ENCODE data around the gene LMLN. TPM values are rescaled to one million over a fixed set of nuclear protein-coding genes. Genes with fewer than 3 reads are reported as not detected.

Gene LMLN
- total and polyA plus RNA-seq, 2 of the 13 experiments (the other 11 are each of a cell fraction or from before 2014, with no cell fraction given) = 1.2 to 1.8 TPM

- CTCF ChIA-PET (ENCODE audit: low intra/inter-chr PET ratio, low total read pairs) = no interaction called here
- Histone ChIP-seq H3K27ac (ENCODE audit: extremely low read length, insufficient read depth, low read length) (no peak overlapping the region), H3K4me1 (ENCODE audit: insufficient read depth, low read length) (no peaks in the 10 kb centered on the region), H3K9ac (ENCODE audit: insufficient read depth, low read depth, low read length) (no peak overlapping the region), H2AFZ (ENCODE audit: low read length) (no peak overlapping the region), H3K27me3 (ENCODE audit: control insufficient read depth in 1 of 2, insufficient read depth in 2 of 2, low read length in 2 of 2) (peaks cover 0 to 7% of the 10 kb centered on the region in 2 experiments; a peak in 2 of 5 replicates), H3K79me2 (ENCODE audit: insufficient read depth, low read length) (no peaks in the 10 kb centered on the region), H3K4me3 (replicated peaks in 1 of 3; ENCODE audit: insufficient read depth in 1 of 3, low read depth in 2 of 3, low read length in 3 of 3) (no peak overlapping the region), H3K9me3 (ENCODE audit: low read length) (no peaks in the 10 kb centered on the region), H3K4me2 (ENCODE audit: low read depth, low read length) (no peak overlapping the region), H4K20me1 (ENCODE audit: insufficient read depth, low read length) (no peaks in the 10 kb centered on the region), H3K36me3 (replicated peaks in 1 of 2; ENCODE audit: control insufficient read depth in 1 of 2, insufficient read depth in 2 of 2, low read length in 2 of 2) (no peaks in the 10 kb centered on the region)
- in situ Hi-C loops (cut with HindIII; ENCODE audit: extremely low pct_ligation_motif_present, low pct_unique_long_range_greater_than_20kb) = no loop called here
- FAIRE-seq (no peak), DNase-seq (ENCODE audit: low spot score) (no peak), ATAC-seq (no peak)
- TF ChIP-seq, protein P1, sequence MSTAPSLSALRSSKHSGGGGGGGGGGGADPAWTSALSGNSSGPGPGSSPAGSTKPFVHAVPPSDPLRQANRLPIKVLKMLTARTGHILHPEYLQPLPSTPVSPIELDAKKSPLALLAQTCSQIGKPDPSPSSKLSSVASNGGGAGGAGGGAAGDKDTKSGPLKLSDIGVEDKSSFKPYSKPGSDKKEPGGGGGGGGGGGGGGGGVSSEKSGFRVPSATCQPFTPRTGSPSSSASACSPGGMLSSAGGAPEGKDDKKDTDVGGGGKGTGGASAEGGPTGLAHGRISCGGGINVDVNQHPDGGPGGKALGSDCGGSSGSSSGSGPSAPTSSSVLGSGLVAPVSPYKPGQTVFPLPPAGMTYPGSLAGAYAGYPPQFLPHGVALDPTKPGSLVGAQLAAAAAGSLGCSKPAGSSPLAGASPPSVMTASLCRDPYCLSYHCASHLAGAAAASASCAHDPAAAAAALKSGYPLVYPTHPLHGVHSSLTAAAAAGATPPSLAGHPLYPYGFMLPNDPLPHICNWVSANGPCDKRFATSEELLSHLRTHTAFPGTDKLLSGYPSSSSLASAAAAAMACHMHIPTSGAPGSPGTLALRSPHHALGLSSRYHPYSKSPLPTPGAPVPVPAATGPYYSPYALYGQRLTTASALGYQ (CRISPR knock-in tag; IDR thresholded peaks at IDR 0.05) = no peak
- TF ChIP-seq SMARCC2 (IDR thresholded peaks at IDR 0.05) = no peak
- no peak for TF ChIP-seq ZNF629 (CRISPR knock-in tag; conservative IDR thresholded peaks at IDR 0.05)
- TF ChIP-seq ZBTB38 (CRISPR knock-in tag; IDR thresholded peaks at IDR 0.05) = no peak
- TF ChIP-seq, protein P2, sequence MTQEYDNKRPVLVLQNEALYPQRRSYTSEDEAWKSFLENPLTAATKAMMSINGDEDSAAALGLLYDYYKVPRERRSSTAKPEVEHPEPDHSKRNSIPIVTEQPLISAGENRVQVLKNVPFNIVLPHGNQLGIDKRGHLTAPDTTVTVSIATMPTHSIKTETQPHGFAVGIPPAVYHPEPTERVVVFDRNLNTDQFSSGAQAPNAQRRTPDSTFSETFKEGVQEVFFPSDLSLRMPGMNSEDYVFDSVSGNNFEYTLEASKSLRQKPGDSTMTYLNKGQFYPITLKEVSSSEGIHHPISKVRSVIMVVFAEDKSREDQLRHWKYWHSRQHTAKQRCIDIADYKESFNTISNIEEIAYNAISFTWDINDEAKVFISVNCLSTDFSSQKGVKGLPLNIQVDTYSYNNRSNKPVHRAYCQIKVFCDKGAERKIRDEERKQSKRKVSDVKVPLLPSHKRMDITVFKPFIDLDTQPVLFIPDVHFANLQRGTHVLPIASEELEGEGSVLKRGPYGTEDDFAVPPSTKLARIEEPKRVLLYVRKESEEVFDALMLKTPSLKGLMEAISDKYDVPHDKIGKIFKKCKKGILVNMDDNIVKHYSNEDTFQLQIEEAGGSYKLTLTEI (CRISPR knock-in tag; conservative IDR thresholded peaks at IDR 0.05) = no peak
- TF ChIP-seq DNMT3B (CRISPR knock-in tag; conservative IDR thresholded peaks at IDR 0.05) = no peak
- TF ChIP-seq ERF (CRISPR knock-in tag; IDR thresholded peaks at IDR 0.05) = no peak
- TF ChIP-seq, protein P3, sequence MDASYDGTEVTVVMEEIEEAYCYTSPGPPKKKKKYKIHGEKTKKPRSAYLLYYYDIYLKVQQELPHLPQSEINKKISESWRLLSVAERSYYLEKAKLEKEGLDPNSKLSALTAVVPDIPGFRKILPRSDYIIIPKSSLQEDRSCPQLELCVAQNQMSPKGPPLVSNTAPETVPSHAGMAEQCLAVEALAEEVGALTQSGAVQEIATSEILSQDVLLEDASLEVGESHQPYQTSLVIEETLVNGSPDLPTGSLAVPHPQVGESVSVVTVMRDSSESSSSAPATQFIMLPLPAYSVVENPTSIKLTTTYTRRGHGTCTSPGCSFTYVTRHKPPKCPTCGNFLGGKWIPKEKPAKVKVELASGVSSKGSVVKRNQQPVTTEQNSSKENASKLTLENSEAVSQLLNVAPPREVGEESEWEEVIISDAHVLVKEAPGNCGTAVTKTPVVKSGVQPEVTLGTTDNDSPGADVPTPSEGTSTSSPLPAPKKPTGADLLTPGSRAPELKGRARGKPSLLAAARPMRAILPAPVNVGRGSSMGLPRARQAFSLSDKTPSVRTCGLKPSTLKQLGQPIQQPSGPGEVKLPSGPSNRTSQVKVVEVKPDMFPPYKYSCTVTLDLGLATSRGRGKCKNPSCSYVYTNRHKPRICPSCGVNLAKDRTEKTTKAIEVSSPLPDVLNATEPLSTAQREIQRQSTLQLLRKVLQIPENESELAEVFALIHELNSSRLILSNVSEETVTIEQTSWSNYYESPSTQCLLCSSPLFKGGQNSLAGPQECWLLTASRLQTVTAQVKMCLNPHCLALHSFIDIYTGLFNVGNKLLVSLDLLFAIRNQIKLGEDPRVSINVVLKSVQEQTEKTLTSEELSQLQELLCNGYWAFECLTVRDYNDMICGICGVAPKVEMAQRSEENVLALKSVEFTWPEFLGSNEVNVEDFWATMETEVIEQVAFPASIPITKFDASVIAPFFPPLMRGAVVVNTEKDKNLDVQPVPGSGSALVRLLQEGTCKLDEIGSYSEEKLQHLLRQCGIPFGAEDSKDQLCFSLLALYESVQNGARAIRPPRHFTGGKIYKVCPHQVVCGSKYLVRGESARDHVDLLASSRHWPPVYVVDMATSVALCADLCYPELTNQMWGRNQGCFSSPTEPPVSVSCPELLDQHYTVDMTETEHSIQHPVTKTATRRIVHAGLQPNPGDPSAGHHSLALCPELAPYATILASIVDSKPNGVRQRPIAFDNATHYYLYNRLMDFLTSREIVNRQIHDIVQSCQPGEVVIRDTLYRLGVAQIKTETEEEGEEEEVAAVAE (CRISPR knock-in tag; IDR thresholded peaks at IDR 0.05; ENCODE audit: borderline replicate concordance) = no peak
- no peak for TF ChIP-seq ZNF333 (CRISPR knock-in tag; IDR thresholded peaks at IDR 0.05; ENCODE audit: borderline replicate concordance)
- TF ChIP-seq KDM2A (CRISPR knock-in tag; IDR thresholded peaks at IDR 0.05; ENCODE audit: borderline replicate concordance, low read depth) = no peak
- TF ChIP-seq PBX2 (CRISPR knock-in tag; IDR thresholded peaks at IDR 0.05) = no peak
- TF ChIP-seq YEATS4 (CRISPR knock-in tag; IDR thresholded peaks at IDR 0.05; ENCODE audit: borderline replicate concordance) = no peak
- TF ChIP-seq ZNF577 (CRISPR knock-in tag; IDR thresholded peaks at IDR 0.05; ENCODE audit: borderline replicate concordance, low read depth) = no peak
- TF ChIP-seq JUND (CRISPR knock-in tag; IDR thresholded peaks at IDR 0.05) = no peak
- TF ChIP-seq NR2F6 (IDR thresholded peaks at IDR 0.05) = no peak
- TF ChIP-seq NR2F6 (CRISPR knock-in tag; IDR thresholded peaks at IDR 0.05) = no peak
- no peak for TF ChIP-seq NFYC (CRISPR knock-in tag; IDR thresholded peaks at IDR 0.05)
- no TSS peak for BruUV-seq (replicated peaks)
- POLR2A ChIA-PET = no interaction called here
- intact Hi-C loops (cut with micrococcal nuclease; ENCODE audit: unreplicated experiment) = loop anchor here (10.0 kb wide), 1 partner anchor 166 kb away; no protein-coding TSS in a partner anchor
- WGBS (ENCODE audit: low lambda C conversion rate) = 57% methylated on average over 5 of the region's 5 CpGs
Measured at GRCh38 chr3:198070871-198071270, 110.9 kb downstream of the LMLN start.

Data from HepG2 (cell line).